ENCODE results near the gene CA4. TPM values are rescaled to one million over a fixed set of nuclear protein-coding genes. Genes with fewer than 3 reads are reported as not detected.

CA4 gene
- total RNA-seq, 2 donors from 2014 or later = 1.5 to 3.0 TPM

- Histone ChIP-seq H3K4me3 (ENCODE audit: low read length) (no peak overlapping the region), H3K4me1 (ENCODE audit: control insufficient read depth, insufficient read depth, low read length) (peaks cover 9% of the 10 kb centered on the region), H3K27ac (ENCODE audit: low read depth, low read length) (no peak overlapping the region), H3K36me3 (ENCODE audit: control insufficient read depth, insufficient read depth, low read length) (no peaks in the 10 kb centered on the region), H3K27me3 (ENCODE audit: control insufficient read depth, insufficient read depth, low read length, poor library complexity, severe bottlenecking) (peaks cover 70% of the 10 kb centered on the region), H3K9ac (ENCODE audit: extremely low read depth, low read length, poor library complexity, severe bottlenecking) (no peak overlapping the region), H3K9me3 (ENCODE audit: control insufficient read depth, low read length) (no peaks in the 10 kb centered on the region)
- no peak overlapping the region for H3K27ac Mint-ChIP-seq
- H3K4me3 Mint-ChIP-seq = peak overlapping the region; percentile 29
- H3K36me3 Mint-ChIP-seq (ENCODE audit: low read depth) = no peaks in the 10 kb centered on the region
- no peak for TF ChIP-seq CTCF (conservative IDR thresholded peaks at IDR 0.05)
- WGBS, 2 experiments (ENCODE audit: insufficient coverage in 1 of 2, insufficient read length in 1 of 2) = 61 to 81% methylated on average over 38 to 48 of the region's 48 CpGs
- peak; percentile 61 for DNase-seq
- H3K27me3 Mint-ChIP-seq (ENCODE audit: insufficient read depth) = peaks cover 88% of the 10 kb centered on the region
- H3K4me1 Mint-ChIP-seq = peaks cover 27% of the 10 kb centered on the region
- peaks cover 3% of the 10 kb centered on the region for H3K9me3 Mint-ChIP-seq
Measured at GRCh38 chr17:60138769-60139437, 10.9 kb upstream of the CA4 start.

DNA sequence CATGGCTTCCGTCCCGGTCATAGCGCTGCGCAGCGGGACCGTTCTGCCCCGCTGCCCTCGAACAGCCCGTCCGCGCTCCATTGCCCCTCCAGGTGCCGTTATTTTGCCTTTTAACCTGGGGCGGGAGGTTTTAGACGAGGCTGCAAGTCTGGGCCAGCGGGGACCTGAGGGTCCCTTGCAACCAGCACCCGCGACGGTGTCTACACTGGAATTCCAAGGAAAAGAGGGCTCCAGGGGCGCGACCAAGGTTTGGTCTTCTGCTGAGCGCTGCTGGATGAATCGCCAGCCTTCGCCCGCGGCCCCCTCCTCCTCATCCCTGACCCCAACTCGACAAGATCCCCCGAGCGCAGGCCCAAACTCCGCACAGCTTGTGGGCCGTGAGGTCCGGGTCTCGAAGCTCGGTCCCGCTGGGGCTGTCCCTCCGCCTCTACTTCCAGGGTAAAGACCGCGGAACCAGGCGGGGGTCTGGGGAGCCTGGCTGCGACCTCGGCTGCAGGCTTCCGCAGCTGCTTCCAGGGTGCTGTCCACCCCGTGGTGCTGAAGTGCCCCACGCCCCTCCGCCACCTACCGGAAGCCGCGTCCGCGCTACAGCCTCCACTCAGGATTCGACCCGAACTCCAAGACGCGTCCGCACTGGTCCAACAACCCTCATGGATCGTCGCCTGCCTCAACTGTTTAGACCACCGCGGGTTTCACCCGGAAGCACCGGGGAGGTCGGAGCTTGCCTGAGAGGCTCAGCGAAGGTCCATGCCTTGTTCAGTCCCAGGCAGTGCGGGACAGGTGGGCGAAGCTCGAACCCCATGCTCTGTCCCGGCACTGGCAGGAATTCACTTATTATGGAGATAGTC is 10.1 kb upstream of the CA4 start:
- Mint-ChIP-seq H3K4me1 (peaks cover 21% of the 10 kb centered on the region), H3K27ac (no peak overlapping the region), H3K9me3 (peaks cover 3% of the 10 kb centered on the region), H3K4me3 (peak overlapping the region; percentile 29), H3K36me3 (ENCODE audit: low read depth) (no peaks in the 10 kb centered on the region), H3K27me3 (ENCODE audit: insufficient read depth) (peaks cover 90% of the 10 kb centered on the region)
- Histone ChIP-seq H3K4me3 (ENCODE audit: low read length) (no peak overlapping the region), H3K4me1 (ENCODE audit: control insufficient read depth, insufficient read depth, low read length) (peaks cover 9% of the 10 kb centered on the region), H3K36me3 (ENCODE audit: control insufficient read depth, insufficient read depth, low read length) (no peaks in the 10 kb centered on the region), H3K27me3 (ENCODE audit: control insufficient read depth, insufficient read depth, low read length, poor library complexity, severe bottlenecking) (peaks cover 78% of the 10 kb centered on the region), H3K27ac (ENCODE audit: low read depth, low read length) (no peak overlapping the region), H3K9ac (ENCODE audit: extremely low read depth, low read length, poor library complexity, severe bottlenecking) (no peak overlapping the region), H3K9me3 (ENCODE audit: control insufficient read depth, low read length) (no peaks in the 10 kb centered on the region)
- TF ChIP-seq CTCF (conservative IDR thresholded peaks at IDR 0.05) = peak; percentile 76
- 21 to 38% methylated on average over 20 to 66 of the region's 66 CpGs for WGBS, 2 experiments (ENCODE audit: insufficient coverage in 1 of 2, insufficient read length in 1 of 2)
- DNase-seq = peak; percentile 97

DNA sequence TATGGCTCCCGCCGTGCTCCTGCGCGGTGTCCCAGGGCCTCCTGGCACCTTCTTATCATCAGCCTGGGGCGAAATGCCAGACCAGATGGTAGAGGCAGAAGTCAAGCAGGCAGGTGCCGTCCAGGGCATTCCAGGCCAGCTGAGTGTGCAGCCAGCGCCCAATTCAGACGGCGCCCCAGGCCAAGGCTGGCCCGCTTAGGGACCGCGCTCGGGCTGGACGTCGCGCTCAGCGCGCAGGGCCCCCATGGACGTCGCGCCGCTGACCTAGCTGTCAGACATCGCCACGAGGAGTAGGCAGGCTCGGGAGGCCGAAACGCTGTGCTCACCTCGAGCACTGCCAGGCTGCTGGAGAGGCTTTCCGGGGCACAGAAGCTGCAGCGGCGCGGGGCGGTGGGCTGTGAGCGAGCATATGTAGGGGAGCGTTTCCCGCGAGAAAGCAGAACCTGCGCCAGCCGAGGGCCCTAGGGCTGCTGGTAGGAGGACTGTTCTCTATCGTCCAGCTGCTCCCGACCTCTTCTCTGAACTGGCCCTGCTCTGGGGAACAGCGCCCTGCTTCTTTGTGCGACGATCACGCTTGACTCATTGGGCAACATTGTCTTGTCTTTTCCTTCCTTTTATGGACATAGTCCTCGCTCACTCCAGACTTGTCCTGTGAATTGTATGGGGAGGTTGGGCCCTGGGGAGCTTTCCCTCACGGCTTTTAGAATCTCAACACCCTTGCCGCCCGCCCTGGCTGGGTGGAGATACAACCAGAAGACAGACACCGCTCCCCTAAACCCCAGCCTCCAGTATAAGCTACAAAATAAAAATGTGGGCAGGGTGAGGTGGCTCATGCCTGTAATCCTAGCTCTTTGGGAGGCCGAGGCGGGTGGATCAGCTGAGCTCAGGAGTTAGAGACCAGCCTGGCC is 8.4 kb upstream of the CA4 start:
- WGBS, 2 experiments (ENCODE audit: insufficient coverage in 1 of 2, insufficient read length in 1 of 2) = 14 to 19% methylated on average over 27 to 52 of the region's 52 CpGs
- H3K9me3 Mint-ChIP-seq = no peaks in the 10 kb centered on the region
- H3K9ac ChIP-seq (ENCODE audit: extremely low read depth, low read length, poor library complexity, severe bottlenecking) = no peak overlapping the region
- no peak overlapping the region for H3K27ac Mint-ChIP-seq
- no peaks in the 10 kb centered on the region for H3K36me3 Mint-ChIP-seq (ENCODE audit: low read depth)
- no peak for TF ChIP-seq CTCF (conservative IDR thresholded peaks at IDR 0.05)
- peaks cover 31% of the 10 kb centered on the region for H3K4me1 Mint-ChIP-seq
- H3K4me1 ChIP-seq (ENCODE audit: control insufficient read depth, insufficient read depth, low read length) = peaks cover 9% of the 10 kb centered on the region
- H3K27me3 ChIP-seq (ENCODE audit: control insufficient read depth, insufficient read depth, low read length, poor library complexity, severe bottlenecking) = peaks cover 79% of the 10 kb centered on the region
- H3K27me3 Mint-ChIP-seq (ENCODE audit: insufficient read depth) = peaks cover 91% of the 10 kb centered on the region
- no peaks in the 10 kb centered on the region for H3K36me3 ChIP-seq (ENCODE audit: control insufficient read depth, insufficient read depth, low read length)
- peak overlapping the region; percentile 67 for H3K4me3 ChIP-seq (ENCODE audit: low read length)
- H3K27ac ChIP-seq (ENCODE audit: low read depth, low read length) = no peak overlapping the region
- no peaks in the 10 kb centered on the region for H3K9me3 ChIP-seq (ENCODE audit: control insufficient read depth, low read length)
- H3K4me3 Mint-ChIP-seq = peak overlapping the region; percentile 54
- peak; percentile 83 for DNase-seq

Measured in endodermal cell (in vitro differentiated cells).